ENCODE measurements around the gene TBC1D12.

TBC1D12 gene

DNA sequence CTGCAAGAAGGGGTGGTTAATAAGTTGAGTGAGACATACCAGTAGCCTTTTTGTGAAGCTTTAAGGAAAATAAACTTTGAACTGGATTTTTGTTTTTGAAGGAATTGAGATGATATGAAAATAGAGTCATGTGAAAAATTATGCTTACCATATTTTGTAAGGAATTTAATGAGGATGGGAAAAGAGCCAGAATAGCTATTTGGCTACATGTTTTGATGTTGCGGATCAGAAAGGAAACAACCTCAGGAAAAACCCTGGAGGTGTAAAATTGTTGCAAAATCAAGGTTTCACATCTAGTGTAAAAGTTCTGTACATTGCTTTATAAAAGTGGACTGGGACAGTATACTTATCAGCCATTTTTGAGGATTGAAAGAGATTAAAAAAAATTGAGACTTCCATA is 15.0 kb downstream of the TBC1D12 start:
- TF ChIP-seq, protein P1, sequence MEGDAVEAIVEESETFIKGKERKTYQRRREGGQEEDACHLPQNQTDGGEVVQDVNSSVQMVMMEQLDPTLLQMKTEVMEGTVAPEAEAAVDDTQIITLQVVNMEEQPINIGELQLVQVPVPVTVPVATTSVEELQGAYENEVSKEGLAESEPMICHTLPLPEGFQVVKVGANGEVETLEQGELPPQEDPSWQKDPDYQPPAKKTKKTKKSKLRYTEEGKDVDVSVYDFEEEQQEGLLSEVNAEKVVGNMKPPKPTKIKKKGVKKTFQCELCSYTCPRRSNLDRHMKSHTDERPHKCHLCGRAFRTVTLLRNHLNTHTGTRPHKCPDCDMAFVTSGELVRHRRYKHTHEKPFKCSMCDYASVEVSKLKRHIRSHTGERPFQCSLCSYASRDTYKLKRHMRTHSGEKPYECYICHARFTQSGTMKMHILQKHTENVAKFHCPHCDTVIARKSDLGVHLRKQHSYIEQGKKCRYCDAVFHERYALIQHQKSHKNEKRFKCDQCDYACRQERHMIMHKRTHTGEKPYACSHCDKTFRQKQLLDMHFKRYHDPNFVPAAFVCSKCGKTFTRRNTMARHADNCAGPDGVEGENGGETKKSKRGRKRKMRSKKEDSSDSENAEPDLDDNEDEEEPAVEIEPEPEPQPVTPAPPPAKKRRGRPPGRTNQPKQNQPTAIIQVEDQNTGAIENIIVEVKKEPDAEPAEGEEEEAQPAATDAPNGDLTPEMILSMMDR (IDR thresholded peaks at IDR 0.05; ENCODE audit: insufficient read depth, low read depth, low read length, missing control alignments): no peak
- no peak for DNase-seq (ENCODE audit: low read depth)
- no peak overlapping the region for H3K4me3 ChIP-seq (ENCODE audit: low read length)

GRCh38 chr10:94420516-94420915 is 18.2 kb downstream of the TBC1D12 start:
- TF ChIP-seq, protein P1 (IDR thresholded peaks at IDR 0.05; ENCODE audit: insufficient read depth, low read depth, low read length, missing control alignments): no peak
- no peak overlapping the region for H3K4me3 ChIP-seq (ENCODE audit: low read length)
- DNase-seq (ENCODE audit: low read depth): no peak

- DNase-seq (ENCODE audit: low read depth): no peak
- no peak overlapping the region for H3K4me3 ChIP-seq (ENCODE audit: low read length)
- TF ChIP-seq, protein P1 (IDR thresholded peaks at IDR 0.05; ENCODE audit: insufficient read depth, low read depth, low read length, missing control alignments): no peak
These were observed 18.7 kb downstream of the TBC1D12 start for GRCh38 chr10:94420998-94421528.

GRCh38 chr10:94423627-94424026 is 21.3 kb downstream of the TBC1D12 start:
- TF ChIP-seq, protein P1 (IDR thresholded peaks at IDR 0.05; ENCODE audit: insufficient read depth, low read depth, low read length, missing control alignments): no peak
- DNase-seq (ENCODE audit: low read depth): no peak
- no peak overlapping the region for H3K4me3 ChIP-seq (ENCODE audit: low read length)

GRCh38 chr10:94424714-94425337 is 22.5 kb downstream of the TBC1D12 start:
- no peak overlapping the region for H3K4me3 ChIP-seq (ENCODE audit: low read length)
- no peak for DNase-seq (ENCODE audit: low read depth)
- TF ChIP-seq, protein P1 (IDR thresholded peaks at IDR 0.05; ENCODE audit: insufficient read depth, low read depth, low read length, missing control alignments): no peak

- TF ChIP-seq, protein P1 (IDR thresholded peaks at IDR 0.05; ENCODE audit: insufficient read depth, low read depth, low read length, missing control alignments): no peak
- DNase-seq (ENCODE audit: low read depth): no peak
- no peak overlapping the region for H3K4me3 ChIP-seq (ENCODE audit: low read length)
These were observed 23.6 kb downstream of the TBC1D12 start for GRCh38 chr10:94425942-94426341.

GRCh38 chr10:94427166-94427565 is 24.8 kb downstream of the TBC1D12 start:
- DNase-seq (ENCODE audit: low read depth): no peak
- H3K4me3 ChIP-seq (ENCODE audit: low read length): no peak overlapping the region
- TF ChIP-seq, protein P1 (IDR thresholded peaks at IDR 0.05; ENCODE audit: insufficient read depth, low read depth, low read length, missing control alignments): no peak
